Measurements from ENCODE around the gene SULT2B1.
"Not testable (repeated sequence)": the region's sequence is repeated elsewhere in the genome, so short reads cannot be mapped to it uniquely, and the experiment has no call there.

The SULT2B1 gene

DNA sequence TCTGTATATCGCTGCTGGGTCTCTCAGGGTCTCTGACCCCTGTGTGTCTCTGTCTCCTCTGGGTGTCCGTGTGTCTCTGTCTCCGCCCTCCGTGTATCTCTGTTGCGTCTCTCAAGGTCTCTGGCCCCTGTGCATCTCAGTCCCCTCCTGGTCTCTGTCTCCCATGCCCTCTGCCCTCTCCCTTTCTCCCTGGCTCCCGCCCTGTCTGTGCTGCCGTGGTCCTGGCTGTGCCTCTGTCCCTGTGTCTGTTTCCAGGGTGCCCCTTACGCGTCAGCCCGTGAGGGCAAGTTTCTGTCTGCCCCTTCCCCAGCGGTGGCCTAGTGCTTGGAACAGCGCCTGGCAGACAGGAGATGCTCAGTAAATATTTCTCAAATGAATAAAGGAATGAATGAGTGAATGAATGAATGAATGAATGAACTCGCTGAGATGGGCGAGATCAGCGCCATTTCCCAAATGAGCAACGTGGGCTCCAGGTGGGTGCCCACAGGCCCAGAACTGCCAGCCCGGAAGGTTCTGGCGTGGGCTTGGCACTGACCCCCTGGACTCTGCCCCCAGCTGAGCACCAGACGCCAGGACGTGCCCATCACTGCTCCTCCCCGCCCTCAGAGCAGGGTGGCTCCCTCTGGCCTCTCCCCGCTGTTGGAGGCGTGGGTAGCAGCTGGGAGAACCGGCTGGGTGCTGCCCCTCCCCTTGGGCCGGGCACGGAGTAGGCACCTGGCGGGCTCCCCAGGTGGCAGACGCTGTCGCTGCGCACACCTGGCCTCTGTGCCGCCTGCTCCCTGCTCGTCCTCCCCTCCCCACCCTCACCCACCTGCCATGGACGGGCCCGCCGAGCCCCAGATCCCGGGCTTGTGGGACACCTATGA, at the start of gene SULT2B1:
TSS of gene SULT2B1 (plus strand) at position 736 of the 866 bp plus-strand sequence. CDS start at position 817, 81 bp downstream.
- ATAC-seq = no peak

DNA sequence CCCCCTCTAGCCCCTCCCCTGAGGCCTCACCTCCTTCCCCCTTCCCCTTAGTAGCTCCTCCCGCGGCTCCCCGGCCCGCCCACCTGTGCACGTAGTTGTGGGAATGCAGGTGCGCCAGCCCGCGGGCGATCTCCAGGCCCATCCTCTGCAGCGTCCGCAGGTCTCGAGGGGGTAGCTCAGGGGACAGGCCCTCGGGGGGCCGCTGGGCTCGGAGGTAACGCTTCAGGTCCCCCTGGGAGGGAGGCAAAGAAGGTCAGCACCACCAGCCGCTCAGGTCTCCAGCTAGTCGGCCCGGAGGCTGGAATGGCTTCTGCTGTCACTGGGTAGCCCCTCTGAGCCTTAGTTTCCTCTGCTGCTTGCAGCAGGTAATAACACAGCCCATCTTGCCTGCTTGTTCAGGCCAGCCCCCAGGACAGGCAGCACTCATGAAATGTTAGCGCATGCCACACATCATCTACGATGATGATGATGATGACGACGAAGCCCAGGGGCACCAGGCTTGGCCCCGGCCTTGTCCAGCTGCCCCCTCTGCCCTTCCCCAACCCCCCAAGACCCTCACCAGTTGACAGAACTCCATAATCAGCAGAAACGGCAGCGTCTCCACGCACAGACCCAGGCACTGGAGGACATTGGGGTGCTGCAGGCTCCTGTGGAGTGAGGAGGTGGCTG, 49.5 kb upstream of the SULT2B1 start:
- no peak for ATAC-seq

GRCh38 chr19:48506138-48506733, 45.7 kb upstream of the SULT2B1 start:
- peak in 1 of 2 donors; percentile 31 for ATAC-seq

GRCh38 chr19:48507911-48508439, 44.0 kb upstream of the SULT2B1 start:
- ATAC-seq = no peak

- no peak for ATAC-seq
These were observed 43.1 kb upstream of the SULT2B1 start for GRCh38 chr19:48508729-48509411.

- no peak for ATAC-seq
These were observed 42.3 kb upstream of the SULT2B1 start for GRCh38 chr19:48509467-48510194.

DNA sequence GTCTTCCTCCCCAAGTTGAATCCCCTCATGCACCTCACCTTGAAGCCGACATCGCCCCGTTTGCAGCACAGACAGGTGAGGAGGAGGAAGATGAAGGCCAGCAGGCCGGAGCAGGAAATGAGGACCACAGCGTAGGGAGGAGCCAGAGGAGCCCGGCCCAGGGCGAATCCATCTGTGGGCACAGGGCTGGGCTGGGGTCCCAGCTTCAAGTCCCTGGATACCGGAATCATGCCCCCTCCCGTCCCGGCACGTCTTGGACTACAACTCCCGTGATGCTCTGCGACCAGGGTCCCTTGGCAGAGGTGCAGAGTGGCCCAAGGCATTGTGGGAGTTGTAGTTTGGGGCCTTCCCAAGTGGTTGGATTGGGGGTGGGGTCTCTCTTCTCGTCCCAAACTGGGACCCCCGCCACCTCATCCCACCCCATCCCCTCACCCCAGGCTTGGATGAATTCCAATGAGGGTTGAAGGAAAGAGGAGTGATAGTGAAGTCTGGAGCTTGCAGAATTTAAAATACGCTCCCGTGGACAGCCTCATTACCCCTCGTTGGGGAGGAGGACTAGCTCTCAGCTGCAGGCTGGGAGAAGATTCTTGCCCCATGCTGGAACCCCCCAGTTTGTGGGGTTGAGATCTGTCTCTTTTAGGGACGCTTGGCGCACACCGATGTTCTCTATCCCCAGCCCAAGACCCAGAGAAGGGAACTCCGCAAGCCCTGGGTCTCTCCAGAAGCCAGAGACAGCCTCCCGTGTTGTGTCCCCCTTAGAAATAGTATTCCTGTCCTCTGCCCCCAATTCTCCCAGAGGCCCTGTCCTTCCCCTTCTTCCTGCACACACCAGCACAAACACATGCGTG, 41.3 kb upstream of the SULT2B1 start:
- peak; percentile 58 to 59 for ATAC-seq

DNA sequence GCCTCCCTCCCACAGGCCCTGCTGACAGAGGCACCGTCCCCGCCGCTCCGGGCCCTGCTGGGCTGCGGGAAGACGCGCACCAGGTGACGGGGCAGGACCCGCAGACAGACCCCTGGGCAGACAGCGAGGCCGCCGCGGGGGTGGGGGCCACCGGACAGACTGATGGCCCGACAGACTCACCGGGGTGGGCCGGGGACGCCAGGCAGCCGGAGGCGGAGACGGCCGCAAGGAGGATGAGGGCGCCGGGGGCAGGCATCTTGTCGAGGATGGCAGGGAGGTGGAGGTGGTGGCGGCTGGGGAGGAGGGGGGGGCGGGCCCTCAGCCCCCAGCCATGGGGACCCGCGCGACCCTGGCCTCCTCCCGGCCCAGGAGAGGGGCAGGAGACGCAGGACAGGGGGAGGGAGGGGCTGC, 40.6 kb upstream of the SULT2B1 start:
- no peak for ATAC-seq

DNA sequence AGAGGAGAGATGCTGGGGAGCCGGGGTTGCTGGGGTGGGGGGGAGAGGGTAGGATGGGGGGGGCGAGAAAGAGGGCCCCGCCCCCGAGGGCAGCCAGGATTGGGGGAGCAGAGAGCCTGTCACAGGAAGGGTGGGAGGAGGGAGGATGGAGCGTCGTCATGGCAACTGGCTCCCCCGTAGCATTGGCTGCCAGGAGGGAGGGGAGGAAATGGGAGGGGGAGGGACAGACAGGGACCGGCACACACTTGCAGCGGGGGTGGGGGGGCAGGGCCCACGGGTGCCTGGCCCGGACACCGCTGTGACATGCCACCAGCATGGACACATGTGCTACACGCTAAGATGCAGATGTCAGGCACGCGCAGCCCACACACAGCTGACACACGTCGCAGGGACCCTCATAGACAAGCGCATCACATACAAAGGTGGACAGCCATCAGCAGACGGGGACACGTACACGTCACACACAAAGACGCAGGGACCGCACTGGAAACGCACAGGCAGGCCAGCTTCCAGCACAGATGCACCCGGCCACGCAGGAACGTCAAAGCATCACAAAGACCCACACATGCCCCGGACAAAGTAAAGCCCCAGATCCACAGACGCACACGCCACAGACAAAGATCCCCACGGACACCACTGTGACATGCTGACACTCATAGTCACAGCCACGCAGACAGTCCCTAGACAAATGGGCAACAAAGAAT, 40.0 kb upstream of the SULT2B1 start, which contains the start of gene LMTK3:
TSS of gene LMTK3 (minus strand) at position 36 of the 704 bp plus-strand sequence. CDS start 259 bp downstream, outside the sequence.
- peak; percentile 41 to 44 for ATAC-seq

DNA sequence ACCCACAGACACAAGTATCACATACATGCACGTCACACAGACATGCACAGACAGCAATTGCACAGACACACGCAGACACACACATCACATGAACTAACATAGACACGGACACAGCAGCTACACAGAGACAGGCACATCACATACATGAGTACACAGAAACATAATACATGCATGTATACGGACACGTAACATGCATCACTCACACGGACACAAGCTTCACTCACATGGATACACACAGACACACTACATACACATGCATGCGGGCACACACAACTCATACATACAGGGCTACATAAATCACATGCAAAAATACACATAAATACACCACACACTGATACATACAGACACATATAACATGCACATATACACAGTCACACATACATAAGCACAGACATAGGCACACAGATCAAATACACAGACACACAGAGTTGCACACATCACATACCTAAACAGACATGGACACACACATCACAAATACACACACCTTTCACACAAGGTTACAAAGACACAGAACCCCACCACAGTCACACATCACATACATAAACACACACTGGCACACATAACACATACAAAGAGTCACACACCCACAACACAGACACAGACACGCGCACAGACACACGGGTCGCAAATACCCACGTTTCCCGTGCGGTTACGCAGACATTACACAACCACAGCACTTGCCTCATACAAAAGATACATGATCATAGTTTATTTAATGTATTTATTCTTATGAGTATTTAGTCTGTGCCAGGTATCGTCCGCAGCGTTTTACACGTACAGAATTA, 39.3 kb upstream of the SULT2B1 start:
- ATAC-seq = no peak

DNA sequence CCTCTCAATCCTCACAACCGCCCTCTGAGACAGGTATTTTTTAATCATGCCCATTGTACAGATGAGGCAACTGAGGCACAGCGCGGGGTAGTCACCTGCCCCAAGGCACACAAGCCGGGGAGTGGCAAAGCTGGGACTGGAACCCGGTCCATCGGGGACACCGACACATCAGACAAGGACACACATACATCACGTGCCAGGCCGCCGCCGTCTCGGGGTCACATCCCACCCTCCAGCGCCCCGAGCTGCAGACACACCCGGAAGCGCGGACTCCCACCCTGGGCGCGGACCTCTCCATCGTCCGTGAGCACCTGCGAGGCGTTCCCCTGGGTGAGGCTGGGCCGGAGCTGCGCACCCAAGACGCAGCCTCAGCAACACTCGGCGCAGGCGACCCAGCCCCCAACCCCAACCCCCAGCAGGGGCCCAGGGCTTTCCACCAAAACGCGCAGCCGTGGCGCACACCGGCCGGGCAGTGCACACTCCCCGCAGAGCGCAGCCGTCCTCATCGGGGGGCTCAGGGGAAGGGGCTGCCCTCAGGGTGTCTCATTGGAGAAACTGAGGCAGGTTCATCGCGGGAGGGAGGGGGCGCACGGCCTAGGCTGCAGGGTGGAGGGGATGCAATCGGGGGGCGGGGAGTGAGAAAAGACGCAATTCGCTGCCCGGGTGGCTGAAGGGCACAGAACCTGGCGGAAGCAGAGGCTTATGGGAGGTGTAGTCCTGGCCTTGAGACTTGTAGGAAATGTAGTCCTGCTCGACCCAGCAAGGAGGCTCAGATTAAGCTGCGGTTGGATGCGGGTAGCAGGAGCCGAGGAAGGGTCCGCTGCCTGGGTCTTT, 38.5 kb upstream of the SULT2B1 start:
- ATAC-seq = peak; percentile 85 to 87

GRCh38 chr19:48514123-48514458, 37.9 kb upstream of the SULT2B1 start:
- no peak for ATAC-seq

DNA sequence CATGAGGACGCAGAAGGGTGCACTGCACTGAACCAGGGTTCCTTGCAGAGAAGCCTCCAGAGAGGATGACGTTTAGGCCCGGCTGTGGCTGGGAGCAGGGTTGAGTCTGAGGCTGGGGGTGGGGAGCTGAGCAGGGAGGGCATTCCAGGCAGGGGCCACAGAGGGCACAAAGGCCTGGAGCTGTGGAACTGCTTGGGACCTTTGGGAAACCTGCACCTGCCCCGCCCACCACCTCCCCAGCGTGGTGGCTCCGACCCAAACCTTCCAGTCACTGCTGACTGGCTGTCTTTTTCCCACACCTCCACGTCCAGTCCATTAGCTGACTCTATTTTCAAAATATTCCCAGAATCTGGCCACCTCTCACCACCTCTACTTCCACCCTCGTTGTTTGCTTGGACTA, 35.4 kb upstream of the SULT2B1 start:
- no peak for ATAC-seq

DNA sequence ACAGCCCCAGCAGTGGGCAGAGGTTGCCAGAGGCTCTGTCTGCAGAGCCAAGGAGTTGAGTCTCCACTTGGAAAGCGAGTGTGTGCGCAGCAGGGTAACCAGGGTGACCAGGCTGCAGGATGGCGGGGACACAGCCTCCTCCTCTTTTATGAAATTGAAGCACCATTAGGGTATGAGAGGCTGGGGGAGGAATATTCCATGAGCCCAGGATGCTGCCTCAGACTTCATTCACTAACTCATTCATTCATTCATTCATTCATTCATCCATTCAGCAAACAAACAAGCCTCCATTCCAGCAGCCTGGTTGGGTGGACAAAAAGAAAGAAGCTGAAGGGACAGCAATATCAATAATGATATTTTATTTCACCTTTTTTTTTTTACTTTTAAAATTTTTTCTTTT, 33.8 kb upstream of the SULT2B1 start:
- ATAC-seq = no peak

DNA sequence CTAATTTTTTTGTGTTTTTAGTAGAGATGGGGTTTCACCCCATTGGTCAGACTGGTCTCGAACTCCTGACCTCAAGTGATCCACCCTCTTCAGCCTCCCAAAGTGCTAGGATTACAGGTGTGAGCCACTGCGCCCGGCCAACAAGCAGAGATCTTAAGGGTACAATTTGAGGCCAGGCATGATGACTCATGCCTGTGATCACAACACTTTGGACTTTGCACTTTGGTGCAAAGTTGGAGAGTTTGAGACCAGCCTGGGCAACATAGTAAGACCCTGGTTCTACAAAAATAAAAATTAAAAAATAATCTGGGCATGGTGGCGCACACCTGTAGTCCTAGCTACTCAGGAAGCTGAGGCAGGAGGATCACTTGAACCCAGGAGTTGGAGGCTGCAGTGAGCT, 32.5 kb upstream of the SULT2B1 start:
- not testable (repeated sequence) for ATAC-seq

- no peak for ATAC-seq
These were observed 31.8 kb upstream of the SULT2B1 start for GRCh38 chr19:48520134-48520533.

- no peak for ATAC-seq
These were observed 27.8 kb upstream of the SULT2B1 start for GRCh38 chr19:48524221-48524620.

DNA sequence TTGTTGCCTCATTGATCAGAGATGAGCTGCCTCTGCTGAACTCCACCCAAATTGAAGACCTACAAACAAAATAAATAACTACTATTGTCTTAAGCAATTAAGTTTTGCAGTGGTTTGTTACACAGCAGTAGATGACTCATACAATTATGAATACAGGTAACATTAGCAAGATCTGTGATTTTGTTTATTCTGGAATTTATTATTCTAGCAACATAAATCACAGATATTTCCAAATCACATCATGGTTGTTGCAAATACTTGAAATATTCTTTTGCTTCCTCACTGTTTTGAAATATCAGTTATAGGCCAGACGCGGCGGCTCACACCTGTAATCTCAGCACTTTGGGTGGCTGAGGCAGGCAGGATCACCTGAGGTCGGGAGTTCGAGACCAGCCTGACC, 27.2 kb upstream of the SULT2B1 start:
- no peak for ATAC-seq

DNA sequence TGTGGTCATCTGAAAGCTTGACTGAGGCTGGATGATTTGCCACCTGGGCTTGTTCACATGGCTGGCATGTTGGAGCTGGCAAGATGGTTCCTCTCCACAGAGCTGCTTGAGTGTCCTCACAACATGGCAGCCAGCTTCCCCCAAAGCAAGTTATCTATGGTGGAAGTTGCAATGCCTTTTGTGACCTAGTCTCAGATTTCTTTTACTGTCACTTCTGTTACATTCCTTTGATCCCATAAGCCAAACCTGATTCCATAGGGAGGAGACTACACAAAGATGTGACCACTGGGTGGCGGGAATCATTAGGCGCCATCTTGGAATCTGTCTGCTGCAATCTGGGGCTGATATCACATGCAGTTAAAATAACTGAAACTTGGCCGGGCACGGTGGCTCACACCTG, 22.8 kb upstream of the SULT2B1 start:
- no peak for ATAC-seq
